Adrenal gland (tissue), 12 donors: ENCODE measurements around the gene NDUFB3. TPM values are rescaled to one million over a fixed set of nuclear protein-coding genes. Genes with fewer than 3 reads are reported as not detected.

ENCODE experiments used
- DNase-seq, 7 donors: peaks; one replicate each; pipeline ENCODE4 v3.0.0-alpha.2; 2019 to 2020
- H3K27ac ChIP-seq, 5 donors: fragments of 200-600 bp; sonication (generic) in 4 of 5; 1 replicate in 3 of 5; 2 replicates in 2 of 5; pipeline versions ENCODE4 v1.5.1 to v1.8.0; 2016 to 2020; ENCODE audit warnings: mild to moderate bottlenecking in 1 of 5
- H3K27me3 ChIP-seq: fragments of 200-600 bp; 2 replicates; pipeline ENCODE4 v1.8.0; 2021
- H3K36me3 ChIP-seq, 2 donors: fragments of 200-600 bp; replicated peaks in 1 of 2; 1 replicate in 1 of 2; 2 replicates in 1 of 2; pipeline versions ENCODE4 v1.5.1 to v1.8.0; 2018 to 2022
- H3K4me1 ChIP-seq, 2 donors: fragments of 200-600 bp; replicated peaks in 1 of 2; 1 replicate in 1 of 2; 2 replicates in 1 of 2; pipeline versions ENCODE4 v1.5.1 to v1.8.0; 2018 to 2021
- H3K4me3 ChIP-seq, 4 donors: fragments of 200-600 bp; sonication (generic) in 3 of 4; one replicate each; pipeline ENCODE4 v1.5.1; 2016 to 2018
- H3K9me3 ChIP-seq, 3 donors: fragments of 200-600 bp; sonication (generic) in 1 of 3; replicated peaks in 1 of 3; 1 replicate in 2 of 3; 2 replicates in 1 of 3; pipeline versions ENCODE4 v1.5.1 to v1.8.0; 2016 to 2021
- CTCF ChIP-seq, 6 experiments: fragments of 450-650 bp in 4 of 6; fragments of 200-600 bp in 2 of 6; sonication (generic) in 1 of 6; IDR thresholded peaks; 1 replicate in 5 of 6; 2 replicates in 1 of 6; pipeline versions ENCODE4 v1.5.1 to v1.8.0; 2016 to 2021; ENCODE audit warnings: antibody characterized with exemption in 6 of 6, mild to moderate bottlenecking in 2 of 6, moderate library complexity in 1 of 6
- POLR2A ChIP-seq, 2 donors: fragments of 450-650 bp; IDR thresholded peaks; one replicate each; pipeline ENCODE4 v1.6.1; 2017; ENCODE audit warnings: antibody characterized with exemption in 2 of 2, mild to moderate bottlenecking in 2 of 2, moderate library complexity in 1 of 2
- WGBS, 4 donors: extraction: QIAGEN DNeasy Blood & Tissue Kit in 2 of 4; methylation state at CpG; one replicate each; pipeline versions ENCODE4 v1.1.5 to v1.1.7; 2013 to 2017; 5-methylcytosine and 5-hydroxymethylcytosine counted together
- intact Hi-C, 2 donors: fragments of 100-400 bp; cut with DNase I; formaldehyde crosslinking; loops; one replicate each; pipeline versions ENCODE4 v1.14.1 to v1.15.0; 2022 to 2023
- polyA plus RNA-seq, 3 donors: library from polyadenylated mRNA; stranded (reverse); fragments of 200-250 nt in 2 of 3; fragments of 350-450 nt in 1 of 3; fragmentation: Illumina TruSeq in 1 of 3; extraction: RNeasy Lipid Tissue Mini Kit (QIAGEN cat#74804) in 1 of 3; gene quantifications; one replicate each; pipeline ENCODE4 v1.2.3, GENCODE V29; 2013 to 2014
- total RNA-seq, 9 donors: library from RNA; depleted of rRNA in 4 of 9; stranded (reverse); fragments of >200 nt in 4 of 9; fragments of 120-200 nt in 1 of 9; fragmentation: NEBNext Ultra II Directional in 1 of 9; extraction: Animal tissue kit (Norgen Biotek cat#: 25700) in 1 of 9; gene quantifications; one replicate each; pipeline versions ENCODE4 v1.1.0 to v1.2.4, GENCODE V29; 2013 to 2023
- donor health status: healthy with polysubstance abuse.
- donor health status: Bipolar disorder and iron deficiency.
- donor health status: DM: yes; HTN: yes; CAD: no.
- donor health status: DM: no; HTN: no; CAD: no.
- donor health status: DM: no; HTN: no; CAD: no.
- donor health status: DM: yes; HTN: yes; CAD: no.

Gene NDUFB3
- total and polyA plus RNA-seq, 12 donors = 34.5 to 193 (median 98.1) TPM

- intact Hi-C loops = loop anchor here (5.0 to 10.0 kb wide), 2 partner anchors 85 to 103 kb away; no protein-coding TSS in a partner anchor
- no peak for DNase-seq
- Histone ChIP-seq H3K27ac (peak overlapping the region; percentile 73 to 96 (median 82)), H3K4me3 (peak overlapping the region; percentile 81 to 98 (median 92)), H3K27me3 (no peaks in the 10 kb centered on the region), H3K4me1 (peaks cover 32 to 53% of the 10 kb centered on the region in 2 donors), H3K36me3 (no peaks in the 10 kb centered on the region), H3K9me3 (no peaks in the 10 kb centered on the region)
- WGBS, 4 donors = 0 to 3% (median 2%) methylated on average over 5 of the region's 5 CpGs
- TF ChIP-seq POLR2A (IDR thresholded peaks at IDR 0.05) (no peak), CTCF (IDR thresholded peaks at IDR 0.05) (no peak)
Measured at GRCh38 chr2:201072201-201072530, 365 bp downstream of the NDUFB3 start.

GRCh38 chr2:201073071-201073470, 1.3 kb downstream of the NDUFB3 start:
- TF ChIP-seq POLR2A (IDR thresholded peaks at IDR 0.05) = no peak
- TF ChIP-seq CTCF (IDR thresholded peaks at IDR 0.05) = no peak
- WGBS, 4 donors = 83 to 97% (median 86%) methylated on average over 1 of the region's 1 CpG
- no peak for DNase-seq
- peaks cover 26 to 47% of the 10 kb centered on the region in 2 donors for H3K4me1 ChIP-seq
- no peaks in the 10 kb centered on the region for H3K36me3 ChIP-seq
- no peaks in the 10 kb centered on the region for H3K9me3 ChIP-seq
- H3K27me3 ChIP-seq = no peaks in the 10 kb centered on the region
- intact Hi-C loops = loop anchor here (5.0 to 10.0 kb wide), 2 partner anchors 84 to 102 kb away; no protein-coding TSS in a partner anchor
- no peak overlapping the region for H3K27ac ChIP-seq
- peak overlapping the region in 1 of 4 donors; percentile 89 for H3K4me3 ChIP-seq

- peaks cover 0 to 11% of the 10 kb centered on the region in 2 donors for H3K36me3 ChIP-seq
- H3K27ac ChIP-seq = no peak overlapping the region
- H3K27me3 ChIP-seq = no peaks in the 10 kb centered on the region
- 70 to 80% (median 78%) methylated on average over 7 of the region's 7 CpGs for WGBS, 4 donors
- intact Hi-C loops = loop anchor here (5.0 to 10.0 kb wide), 2 partner anchors 82 to 100 kb away; no protein-coding TSS in a partner anchor
- no peak overlapping the region for H3K4me3 ChIP-seq
- TF ChIP-seq POLR2A (IDR thresholded peaks at IDR 0.05) = no peak
- TF ChIP-seq CTCF (IDR thresholded peaks at IDR 0.05) = no peak
- H3K9me3 ChIP-seq = no peaks in the 10 kb centered on the region
- no peak for DNase-seq
- peaks cover 21 to 30% of the 10 kb centered on the region in 2 donors for H3K4me1 ChIP-seq
Measured at GRCh38 chr2:201074996-201075395, 3.2 kb downstream of the NDUFB3 start.

- Histone ChIP-seq H3K27me3 (no peaks in the 10 kb centered on the region), H3K27ac (no peak overlapping the region), H3K4me3 (no peak overlapping the region), H3K9me3 (no peaks in the 10 kb centered on the region), H3K4me1 (no peaks in the 10 kb centered on the region), H3K36me3 (peaks cover 0 to 18% of the 10 kb centered on the region in 2 donors)
- 72 to 86% (median 79%) methylated on average over 2 of the region's 2 CpGs for WGBS, 4 donors
- intact Hi-C loops = no loop called here
- TF ChIP-seq CTCF (IDR thresholded peaks at IDR 0.05) (no peak), POLR2A (IDR thresholded peaks at IDR 0.05) (no peak)
- DNase-seq = no peak
Measured at GRCh38 chr2:201084863-201085262, 13.1 kb downstream of the NDUFB3 start.
